ENCODE measurements around the gene IL10RB. TPM values are rescaled to one million over a fixed set of nuclear protein-coding genes. Genes with fewer than 3 reads are reported as not detected.

Gene IL10RB
- total and polyA plus RNA-seq, 2 of the 13 experiments (the other 11 are each of a cell fraction or from before 2014, with no cell fraction given), result 17.4 to 18.2 TPM

DNA sequence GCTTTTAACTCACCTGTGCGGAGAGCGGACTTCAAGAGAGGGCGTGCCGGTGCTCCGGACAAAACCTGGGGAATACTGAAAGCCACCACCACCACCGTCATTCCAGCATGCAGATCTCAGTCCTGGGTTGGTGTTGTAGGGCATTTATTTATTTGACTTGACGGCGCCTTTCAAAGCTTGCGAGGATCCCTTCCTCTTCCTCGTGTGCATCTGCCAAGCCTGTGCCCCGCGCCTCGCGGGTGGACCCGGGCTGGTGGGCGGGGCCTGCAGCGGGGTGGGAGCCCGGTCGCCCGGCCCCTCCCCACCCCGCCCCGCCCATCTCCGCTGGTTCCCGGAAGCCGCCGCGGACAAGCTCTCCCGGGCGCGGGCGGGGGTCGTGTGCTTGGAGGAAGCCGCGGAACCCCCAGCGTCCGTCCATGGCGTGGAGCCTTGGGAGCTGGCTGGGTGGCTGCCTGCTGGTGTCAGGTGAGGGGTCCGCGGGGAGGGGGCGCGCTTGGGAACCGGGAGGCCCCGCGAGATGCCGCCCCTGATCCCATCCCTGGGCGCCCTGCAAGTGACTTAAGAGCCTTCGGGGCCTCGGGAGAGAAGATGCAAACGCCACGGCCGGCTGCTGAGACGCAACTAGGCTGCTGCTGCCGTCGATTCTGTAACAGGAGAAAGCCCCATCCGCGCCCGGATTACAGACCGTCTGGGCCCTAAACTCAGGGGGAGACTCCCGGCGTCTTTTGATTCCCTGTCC, at the start of gene IL10RB (continued):
- TF ChIP-seq NCOA2 (CRISPR knock-in tag; IDR thresholded peaks at IDR 0.05), result no peak
- peak; percentile 75 for TF ChIP-seq RBM22 (optimal IDR thresholded peaks at IDR 0.05; ENCODE audit: low read length)
- TF ChIP-seq ZNF703 (CRISPR knock-in tag; IDR thresholded peaks at IDR 0.05; ENCODE audit: borderline replicate concordance), result no peak
- TF ChIP-seq, protein P1, sequence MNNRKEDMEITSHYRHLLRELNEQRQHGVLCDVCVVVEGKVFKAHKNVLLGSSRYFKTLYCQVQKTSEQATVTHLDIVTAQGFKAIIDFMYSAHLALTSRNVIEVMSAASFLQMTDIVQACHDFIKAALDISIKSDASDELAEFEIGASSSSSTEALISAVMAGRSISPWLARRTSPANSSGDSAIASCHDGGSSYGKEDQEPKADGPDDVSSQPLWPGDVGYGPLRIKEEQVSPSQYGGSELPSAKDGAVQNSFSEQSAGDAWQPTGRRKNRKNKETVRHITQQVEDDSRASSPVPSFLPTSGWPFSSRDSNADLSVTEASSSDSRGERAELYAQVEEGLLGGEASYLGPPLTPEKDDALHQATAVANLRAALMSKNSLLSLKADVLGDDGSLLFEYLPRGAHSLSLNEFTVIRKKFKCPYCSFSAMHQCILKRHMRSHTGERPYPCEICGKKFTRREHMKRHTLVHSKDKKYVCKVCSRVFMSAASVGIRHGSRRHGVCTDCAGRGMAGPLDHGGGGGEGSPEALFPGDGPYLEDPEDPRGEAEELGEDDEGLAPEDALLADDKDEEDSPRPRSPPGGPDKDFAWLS (CRISPR knock-in tag; IDR thresholded peaks at IDR 0.05; ENCODE audit: borderline replicate concordance), result no peak
- no peak for TF ChIP-seq WIZ (CRISPR knock-in tag; IDR thresholded peaks at IDR 0.05)
- no peak for TF ChIP-seq SIX1 (CRISPR knock-in tag; IDR thresholded peaks at IDR 0.05; ENCODE audit: borderline replicate concordance)
- TF ChIP-seq ZNF605 (CRISPR knock-in tag; IDR thresholded peaks at IDR 0.05), result no peak
- 0 out of 2 replicates have a peak, but pooled peaks have one; percentile 48 for TF ChIP-seq HDAC1 (CRISPR knock-in tag; IDR thresholded peaks at IDR 0.05)
- TF ChIP-seq SAP130 (CRISPR knock-in tag; IDR thresholded peaks at IDR 0.05; ENCODE audit: low read depth), result peak; percentile 67
- 0 out of 2 replicates have a peak, but pooled peaks have one; percentile 9 for TF ChIP-seq BCL6 (CRISPR knock-in tag; IDR thresholded peaks at IDR 0.05)
- TF ChIP-seq, protein P2, sequence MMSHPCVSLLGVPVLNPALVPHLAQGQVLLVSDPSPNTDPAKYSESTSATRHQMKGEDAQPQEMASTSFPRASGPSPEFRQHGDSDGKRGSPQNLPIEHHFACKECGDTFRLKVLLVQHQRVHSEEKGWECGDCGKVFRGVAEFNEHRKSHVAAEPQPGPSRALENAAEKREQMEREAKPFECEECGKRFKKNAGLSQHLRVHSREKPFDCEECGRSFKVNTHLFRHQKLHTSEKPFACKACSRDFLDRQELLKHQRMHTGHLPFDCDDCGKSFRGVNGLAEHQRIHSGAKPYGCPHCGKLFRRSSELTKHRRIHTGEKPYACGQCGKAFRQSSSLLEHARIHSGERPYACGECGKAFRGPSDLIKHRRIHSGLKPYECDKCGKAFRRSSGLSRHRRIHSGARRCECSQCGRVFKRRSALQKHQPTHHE (CRISPR knock-in tag; IDR thresholded peaks at IDR 0.05; ENCODE audit: borderline replicate concordance), result no peak
- TF ChIP-seq SMC3 (IDR thresholded peaks at IDR 0.05; ENCODE audit: low read length), result no peak
- no peak for TF ChIP-seq JUND (CRISPR knock-in tag; IDR thresholded peaks at IDR 0.05)
- no peak for TF ChIP-seq ZNF260 (CRISPR knock-in tag; IDR thresholded peaks at IDR 0.05; ENCODE audit: borderline replicate concordance, low read depth)
- peak; percentile 31; the same call in 1 of the 2 replicates for TF ChIP-seq MAZ (IDR thresholded peaks at IDR 0.05; ENCODE audit: borderline replicate concordance, low read depth, low read length)
- peak; percentile 67 for TF ChIP-seq MAZ (CRISPR knock-in tag; IDR thresholded peaks at IDR 0.05; ENCODE audit: low read depth)
- no peak for TF ChIP-seq MIXL1 (CRISPR knock-in tag; IDR thresholded peaks at IDR 0.05)
- 0 out of 2 replicates have a peak, but pooled peaks have one; percentile 14 for TF ChIP-seq TSC22D2 (CRISPR knock-in tag; IDR thresholded peaks at IDR 0.05; ENCODE audit: borderline replicate concordance)
- no peak for TF ChIP-seq ZNF556 (CRISPR knock-in tag; IDR thresholded peaks at IDR 0.05; ENCODE audit: borderline replicate concordance)
- no peak for TF ChIP-seq AHR (CRISPR knock-in tag; IDR thresholded peaks at IDR 0.05)
- TF ChIP-seq, protein P3, sequence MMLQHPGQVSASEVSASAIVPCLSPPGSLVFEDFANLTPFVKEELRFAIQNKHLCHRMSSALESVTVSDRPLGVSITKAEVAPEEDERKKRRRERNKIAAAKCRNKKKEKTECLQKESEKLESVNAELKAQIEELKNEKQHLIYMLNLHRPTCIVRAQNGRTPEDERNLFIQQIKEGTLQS (CRISPR knock-in tag; IDR thresholded peaks at IDR 0.05), result no peak
- TF ChIP-seq ZNF777 (CRISPR knock-in tag; IDR thresholded peaks at IDR 0.05), result no peak
